ENCODE data around the gene ANTXR1. TPM values are rescaled to one million over a fixed set of nuclear protein-coding genes. Genes with fewer than 3 reads are reported as not detected.

Gene ANTXR1
- polyA plus RNA-seq, 1 donor, result 29.6 TPM

GRCh38 chr2:69291004-69291650, 278.1 kb downstream of the ANTXR1 start:
- Histone ChIP-seq H3K9me3 (ENCODE audit: control insufficient read depth, low read depth, low read length) (no peaks in the 10 kb centered on the region), H3K4me3 (ENCODE audit: low read length) (no peak overlapping the region), H3K36me3 (ENCODE audit: control insufficient read depth, insufficient read depth, low read length) (no peaks in the 10 kb centered on the region), H3K4me1 (ENCODE audit: control insufficient read depth, insufficient read depth, low read length) (no peaks in the 10 kb centered on the region), H3K27me3 (ENCODE audit: control insufficient read depth, insufficient read depth, low read length) (no peaks in the 10 kb centered on the region), H3K27ac (ENCODE audit: low read length) (no peak overlapping the region)
- no peak for DNase-seq

- Histone ChIP-seq H3K4me3 (ENCODE audit: low read length) (no peak overlapping the region), H3K27ac (ENCODE audit: low read length) (no peak overlapping the region), H3K27me3 (ENCODE audit: control insufficient read depth, insufficient read depth, low read length) (no peaks in the 10 kb centered on the region), H3K4me1 (ENCODE audit: control insufficient read depth, insufficient read depth, low read length) (no peaks in the 10 kb centered on the region), H3K36me3 (ENCODE audit: control insufficient read depth, insufficient read depth, low read length) (no peaks in the 10 kb centered on the region), H3K9me3 (ENCODE audit: control insufficient read depth, low read depth, low read length) (no peaks in the 10 kb centered on the region)
- DNase-seq, result no peak
- 60% methylated on average over 1 of the region's 3 CpGs for WGBS (ENCODE audit: insufficient coverage, low lambda C conversion rate)
Observed at GRCh38 chr2:69291721-69292120, 278.7 kb downstream of the ANTXR1 start.

- Histone ChIP-seq H3K36me3 (ENCODE audit: control insufficient read depth, insufficient read depth, low read length) (no peaks in the 10 kb centered on the region), H3K9me3 (ENCODE audit: control insufficient read depth, low read depth, low read length) (no peaks in the 10 kb centered on the region), H3K4me3 (ENCODE audit: low read length) (no peak overlapping the region), H3K27me3 (ENCODE audit: control insufficient read depth, insufficient read depth, low read length) (no peaks in the 10 kb centered on the region), H3K27ac (ENCODE audit: low read length) (no peak overlapping the region), H3K4me1 (ENCODE audit: control insufficient read depth, insufficient read depth, low read length) (no peaks in the 10 kb centered on the region)
- DNase-seq, result no peak
- no CpG with 5 or more reads among the region's 3 CpGs for WGBS (ENCODE audit: insufficient coverage, low lambda C conversion rate)
Observed at GRCh38 chr2:69292256-69292655, 279.3 kb downstream of the ANTXR1 start.

GRCh38 chr2:69296421-69296820, 283.4 kb downstream of the ANTXR1 start:
- DNase-seq, result no peak
- no peaks in the 10 kb centered on the region for H3K27me3 ChIP-seq (ENCODE audit: control insufficient read depth, insufficient read depth, low read length)
- no peaks in the 10 kb centered on the region for H3K36me3 ChIP-seq (ENCODE audit: control insufficient read depth, insufficient read depth, low read length)
- H3K9me3 ChIP-seq (ENCODE audit: control insufficient read depth, low read depth, low read length), result no peaks in the 10 kb centered on the region
- WGBS (ENCODE audit: insufficient coverage, low lambda C conversion rate), result no CpG with 5 or more reads among the region's 3 CpGs
- H3K4me3 ChIP-seq (ENCODE audit: low read length), result no peak overlapping the region
- no peaks in the 10 kb centered on the region for H3K4me1 ChIP-seq (ENCODE audit: control insufficient read depth, insufficient read depth, low read length)
- no peak overlapping the region for H3K27ac ChIP-seq (ENCODE audit: low read length)

- Histone ChIP-seq H3K9me3 (ENCODE audit: control insufficient read depth, low read depth, low read length) (no peaks in the 10 kb centered on the region), H3K4me3 (ENCODE audit: low read length) (no peak overlapping the region), H3K27me3 (ENCODE audit: control insufficient read depth, insufficient read depth, low read length) (no peaks in the 10 kb centered on the region), H3K36me3 (ENCODE audit: control insufficient read depth, insufficient read depth, low read length) (no peaks in the 10 kb centered on the region), H3K4me1 (ENCODE audit: control insufficient read depth, insufficient read depth, low read length) (no peaks in the 10 kb centered on the region), H3K27ac (ENCODE audit: low read length) (no peak overlapping the region)
- no CpG with 5 or more reads among the region's 12 CpGs for WGBS (ENCODE audit: insufficient coverage, low lambda C conversion rate)
- DNase-seq, result no peak
Observed at GRCh38 chr2:69297216-69297615, 284.2 kb downstream of the ANTXR1 start.

- no CpG with 5 or more reads among the region's 7 CpGs for WGBS (ENCODE audit: insufficient coverage, low lambda C conversion rate)
Observed at GRCh38 chr2:69298261-69298660, 285.3 kb downstream of the ANTXR1 start.

GRCh38 chr2:69298862-69299261, 285.9 kb downstream of the ANTXR1 start:
- H3K9me3 ChIP-seq (ENCODE audit: control insufficient read depth, low read depth, low read length), result no peaks in the 10 kb centered on the region
- WGBS (ENCODE audit: insufficient coverage, low lambda C conversion rate), result no CpG with 5 or more reads among the region's 4 CpGs
- no peak for DNase-seq
- no peaks in the 10 kb centered on the region for H3K4me1 ChIP-seq (ENCODE audit: control insufficient read depth, insufficient read depth, low read length)
- peaks cover 2% of the 10 kb centered on the region for H3K27me3 ChIP-seq (ENCODE audit: control insufficient read depth, insufficient read depth, low read length)
- no peak overlapping the region for H3K4me3 ChIP-seq (ENCODE audit: low read length)
- H3K27ac ChIP-seq (ENCODE audit: low read length), result no peak overlapping the region
- H3K36me3 ChIP-seq (ENCODE audit: control insufficient read depth, insufficient read depth, low read length), result no peaks in the 10 kb centered on the region

More at GRCh38 chr2:69298261-69298660, 285.3 kb downstream of the ANTXR1 start:
- H3K4me3 ChIP-seq (ENCODE audit: low read length), result no peak overlapping the region
- DNase-seq, result no peak
- H3K4me1 ChIP-seq (ENCODE audit: control insufficient read depth, insufficient read depth, low read length), result no peaks in the 10 kb centered on the region
- no peaks in the 10 kb centered on the region for H3K27me3 ChIP-seq (ENCODE audit: control insufficient read depth, insufficient read depth, low read length)
- H3K36me3 ChIP-seq (ENCODE audit: control insufficient read depth, insufficient read depth, low read length), result no peaks in the 10 kb centered on the region
- no peak overlapping the region for H3K27ac ChIP-seq (ENCODE audit: low read length)
- no peaks in the 10 kb centered on the region for H3K9me3 ChIP-seq (ENCODE audit: control insufficient read depth, low read depth, low read length)

Other genes with a start within 250 kb of the ANTXR1 start
- not detected for gene BMP10, start 141.8 kb upstream of the ANTXR1 start, polyA plus RNA-seq
- gene GKN2, start 60.3 kb upstream of the ANTXR1 start, polyA plus RNA-seq, result 0.10 TPM
- gene GKN1, start 38.5 kb upstream of the ANTXR1 start, polyA plus RNA-seq, result not detected